NCI-H748 (cell line): ENCODE measurements around the gene CATSPERD.

Source experiments
- DNase-seq: peaks from one replicate; lab custom pipeline; 2025; ENCODE audit not compliant: unreplicated experiment; lab: John Stamatoyannopoulos, UW

CATSPERD gene

GRCh38 chr19:5719961-5720790, at the start of gene CATSPERD, which contains the start of gene LONP1:
TSS of gene CATSPERD (plus strand) at chr19:5720637. CDS start at chr19:5720738, 101 bp downstream.
TSS of gene LONP1 (minus strand) at chr19:5720146. CDS start at chr19:5720132, 14 bp downstream.
- peak; percentile 97 for DNase-seq

- no peak for DNase-seq
These were observed 48.8 kb upstream of the CATSPERD start for GRCh38 chr19:5671600-5671999.

- DNase-seq = no peak
These were observed 47.6 kb upstream of the CATSPERD start for GRCh38 chr19:5672708-5673459.

- no peak for DNase-seq
These were observed 46.7 kb upstream of the CATSPERD start for GRCh38 chr19:5673752-5674151.

GRCh38 chr19:5674714-5675113, 45.7 kb upstream of the CATSPERD start:
- DNase-seq = no peak

- DNase-seq = no peak
These were observed 44.2 kb upstream of the CATSPERD start for GRCh38 chr19:5676105-5676771.

- no peak for DNase-seq
These were observed 43.7 kb upstream of the CATSPERD start for GRCh38 chr19:5676772-5677105.

GRCh38 chr19:5677136-5677535, 43.3 kb upstream of the CATSPERD start:
- DNase-seq = no peak

- DNase-seq = no peak
These were observed 42.9 kb upstream of the CATSPERD start for GRCh38 chr19:5677580-5677979.

GRCh38 chr19:5678071-5678718, 42.2 kb upstream of the CATSPERD start:
- DNase-seq = no peak

GRCh38 chr19:5679289-5680083, 41.0 kb upstream of the CATSPERD start:
- DNase-seq = no peak

- peak; percentile 38 for DNase-seq
These were observed 40.4 kb upstream of the CATSPERD start for GRCh38 chr19:5680084-5680436.

GRCh38 chr19:5680437-5681368, 39.7 kb upstream of the CATSPERD start, which contains the start of the genes HSD11B1L and MICOS13:
TSS of gene HSD11B1L (plus strand) at chr19:5681027. CDS start at chr19:5684833, 3,806 bp downstream.
TSS of gene MICOS13 (minus strand) at chr19:5680516. CDS start at chr19:5680486, 30 bp downstream.
- DNase-seq = peak; percentile 97

GRCh38 chr19:5681391-5682106, 38.9 kb upstream of the CATSPERD start:
- DNase-seq = no peak

- DNase-seq = no peak
These were observed 38.3 kb upstream of the CATSPERD start for GRCh38 chr19:5682107-5682482.

- no peak for DNase-seq
These were observed 37.1 kb upstream of the CATSPERD start for GRCh38 chr19:5683177-5683886.

- DNase-seq = no peak
These were observed 35.6 kb upstream of the CATSPERD start for GRCh38 chr19:5684694-5685430.
